KMS-11 (cell line): Measurements from ENCODE around the gene ERRFI1.

Experiments
- H2AFZ ChIP-seq: fragments of 200-600 bp; sonication (generic); 2 replicates; pipeline ENCODE4 v1.6.1; 2016; ENCODE audit warnings: antibody characterized with exemption, mixed run types, low read depth
- H3K27ac ChIP-seq: fragments of 200-600 bp; sonication (generic); 2 replicates; pipeline ENCODE4 v1.6.1; 2016; ENCODE audit warnings: mild to moderate bottlenecking, mixed run types
- H3K27me3 ChIP-seq: fragments of 200-600 bp; sonication (generic); 2 replicates; pipeline ENCODE4 v1.6.1; 2017; ENCODE audit warnings: mild to moderate bottlenecking, low read depth, mixed run types, moderate library complexity; ENCODE audit not compliant: insufficient read depth
- H3K36me3 ChIP-seq: fragments of 200-600 bp; sonication (generic); 2 replicates; pipeline ENCODE4 v1.6.1; 2017; ENCODE audit warnings: mild to moderate bottlenecking, mixed run types; ENCODE audit not compliant: insufficient read depth
- H3K4me1 ChIP-seq: fragments of 200-600 bp; sonication (generic); 2 replicates; pipeline ENCODE4 v1.6.1; 2016; ENCODE audit warnings: mild to moderate bottlenecking, low read depth, mixed run types; ENCODE audit not compliant: poor library complexity, severe bottlenecking
- H3K4me2 ChIP-seq: fragments of 200-600 bp; sonication (generic); 2 replicates; pipeline ENCODE4 v1.7.0; 2016; ENCODE audit warnings: mild to moderate bottlenecking, mixed run types
- H3K4me3 ChIP-seq: fragments of 200-600 bp; sonication (generic); IDR thresholded peaks from 2 replicates; pipeline ENCODE4 v1.6.1; 2017; ENCODE audit warnings: low read depth, low read length, mixed read lengths; ENCODE audit not compliant: insufficient read depth
- H3K79me2 ChIP-seq: fragments of 200-600 bp; sonication (generic); 2 replicates; pipeline ENCODE4 v1.6.1; 2016; ENCODE audit warnings: low read depth, mixed run types; ENCODE audit not compliant: insufficient read depth
- H3K9ac ChIP-seq: fragments of 200-600 bp; sonication (generic); 2 replicates; pipeline ENCODE4 v1.6.1; 2016; ENCODE audit warnings: mild to moderate bottlenecking, mixed run types
- H4K20me1 ChIP-seq: fragments of 200-600 bp; sonication (generic); 2 replicates; pipeline ENCODE4 v1.6.1; 2016; ENCODE audit warnings: mild to moderate bottlenecking, mixed run types; ENCODE audit not compliant: insufficient read depth
- TF ChIP-seq, protein P1 (sequence below): fragments of 200-600 bp; sonication (generic); conservative IDR thresholded peaks from 2 replicates; pipeline ENCODE4 v1.6.1; 2017; ENCODE audit warnings: low read depth, mild to moderate bottlenecking, antibody characterized with exemption, low read length, moderate library complexity, mixed read lengths

The ERRFI1 gene

DNA sequence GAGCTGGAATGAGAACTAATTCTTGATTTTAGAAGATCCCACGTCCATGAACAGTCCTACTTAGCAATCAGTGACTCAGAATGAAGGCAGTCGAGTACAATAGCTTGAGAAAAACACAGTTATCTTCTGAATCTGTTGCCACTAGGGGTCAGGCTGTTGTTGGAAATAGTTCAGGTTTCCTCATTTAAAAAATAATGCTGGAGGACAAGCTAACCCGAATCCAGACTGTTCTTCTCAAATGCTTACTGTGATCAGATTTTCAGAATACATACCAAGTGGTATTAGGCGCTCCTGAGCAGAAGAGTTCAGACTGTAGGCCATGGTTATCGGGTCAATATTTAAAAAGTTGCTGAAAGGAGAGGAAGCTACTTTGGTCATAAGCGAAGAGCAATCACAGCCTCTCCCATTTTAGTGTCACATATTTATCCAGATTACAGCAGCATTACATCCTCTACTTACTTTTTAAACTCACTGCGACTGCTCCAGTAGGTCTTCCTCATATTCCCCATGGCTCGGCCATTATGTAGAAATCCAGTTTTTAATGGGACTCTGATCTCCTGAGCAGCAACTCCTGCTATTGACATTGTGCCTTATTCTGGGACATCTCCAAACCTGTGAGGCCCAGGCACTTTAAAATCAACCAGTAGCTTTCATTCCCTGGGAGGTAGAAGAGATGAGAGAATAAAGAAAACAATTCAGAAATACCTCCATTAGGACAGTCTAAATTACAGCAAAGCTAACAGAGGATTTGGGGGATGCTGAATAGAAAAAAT lies 10.9 kb downstream of the ERRFI1 start:
- no peak overlapping the region for H2AFZ ChIP-seq
- no peaks in the 10 kb centered on the region for H3K36me3 ChIP-seq
- TF ChIP-seq, protein P1, sequence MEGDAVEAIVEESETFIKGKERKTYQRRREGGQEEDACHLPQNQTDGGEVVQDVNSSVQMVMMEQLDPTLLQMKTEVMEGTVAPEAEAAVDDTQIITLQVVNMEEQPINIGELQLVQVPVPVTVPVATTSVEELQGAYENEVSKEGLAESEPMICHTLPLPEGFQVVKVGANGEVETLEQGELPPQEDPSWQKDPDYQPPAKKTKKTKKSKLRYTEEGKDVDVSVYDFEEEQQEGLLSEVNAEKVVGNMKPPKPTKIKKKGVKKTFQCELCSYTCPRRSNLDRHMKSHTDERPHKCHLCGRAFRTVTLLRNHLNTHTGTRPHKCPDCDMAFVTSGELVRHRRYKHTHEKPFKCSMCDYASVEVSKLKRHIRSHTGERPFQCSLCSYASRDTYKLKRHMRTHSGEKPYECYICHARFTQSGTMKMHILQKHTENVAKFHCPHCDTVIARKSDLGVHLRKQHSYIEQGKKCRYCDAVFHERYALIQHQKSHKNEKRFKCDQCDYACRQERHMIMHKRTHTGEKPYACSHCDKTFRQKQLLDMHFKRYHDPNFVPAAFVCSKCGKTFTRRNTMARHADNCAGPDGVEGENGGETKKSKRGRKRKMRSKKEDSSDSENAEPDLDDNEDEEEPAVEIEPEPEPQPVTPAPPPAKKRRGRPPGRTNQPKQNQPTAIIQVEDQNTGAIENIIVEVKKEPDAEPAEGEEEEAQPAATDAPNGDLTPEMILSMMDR = peak; percentile 75
- H3K4me2 ChIP-seq = no peak overlapping the region
- no peaks in the 10 kb centered on the region for H3K79me2 ChIP-seq
- no peak overlapping the region for H3K4me3 ChIP-seq
- no peak overlapping the region for H3K27ac ChIP-seq
- H4K20me1 ChIP-seq = no peaks in the 10 kb centered on the region
- peaks cover 3% of the 10 kb centered on the region for H3K4me1 ChIP-seq
- no peaks in the 10 kb centered on the region for H3K27me3 ChIP-seq
- no peak overlapping the region for H3K9ac ChIP-seq

DNA sequence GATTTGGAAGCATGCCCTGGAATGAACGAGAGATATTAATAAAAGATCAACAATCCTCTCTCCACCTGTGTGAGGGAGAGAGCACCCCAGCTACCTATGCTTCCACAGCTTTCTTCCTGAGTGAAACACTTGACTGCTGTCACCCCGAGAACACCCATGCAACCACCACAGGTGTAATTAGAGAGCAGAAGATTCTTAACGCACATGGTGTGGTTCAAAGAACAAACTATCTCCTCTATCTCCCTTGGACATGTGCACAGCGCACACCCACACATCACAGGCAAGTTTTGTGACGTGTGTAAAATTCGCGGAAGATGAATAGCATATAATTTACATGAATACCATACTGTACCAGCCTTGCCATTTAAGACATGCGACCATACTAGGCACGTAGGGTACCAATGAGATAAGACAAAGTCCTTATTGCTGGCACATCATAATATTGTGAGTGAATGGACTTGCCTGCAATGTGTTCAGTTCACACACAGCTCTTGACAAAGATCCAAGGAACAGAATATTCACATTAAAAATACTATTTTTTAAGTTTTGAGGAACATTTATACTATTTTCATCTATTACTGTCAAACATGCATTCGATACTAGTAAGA lies 11.6 kb downstream of the ERRFI1 start:
- H3K4me3 ChIP-seq = no peak overlapping the region
- H3K36me3 ChIP-seq = no peaks in the 10 kb centered on the region

DNA sequence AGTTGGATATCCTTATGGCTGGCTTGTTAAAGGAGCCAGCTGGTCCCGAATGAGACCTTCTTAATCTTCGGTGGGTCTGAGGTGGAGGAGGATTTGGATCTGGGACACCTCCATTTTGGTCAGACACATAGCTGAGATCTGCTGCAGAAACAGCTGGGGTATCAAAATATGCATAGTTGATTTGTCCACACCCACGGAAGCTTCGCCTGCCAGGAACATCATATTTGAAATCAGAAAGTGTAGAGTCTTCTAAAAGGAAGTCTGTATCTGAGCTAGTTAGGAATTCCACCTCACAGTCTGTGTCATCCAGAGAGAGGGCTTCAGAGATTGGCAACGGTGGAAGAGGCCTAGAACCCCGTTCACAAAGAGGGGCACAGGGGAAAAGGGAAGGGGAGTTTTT lies 12.3 kb downstream of the ERRFI1 start:
- H3K4me1 ChIP-seq = peaks cover 3% of the 10 kb centered on the region

More for the DNA sequence above, 11.6 kb downstream of the ERRFI1 start:
- H3K27me3 ChIP-seq = no peaks in the 10 kb centered on the region
- H3K27ac ChIP-seq = no peak overlapping the region
- H3K4me1 ChIP-seq = peaks cover 3% of the 10 kb centered on the region
- H3K4me2 ChIP-seq = no peak overlapping the region
- no peak overlapping the region for H2AFZ ChIP-seq
- H3K79me2 ChIP-seq = no peaks in the 10 kb centered on the region
- H4K20me1 ChIP-seq = no peaks in the 10 kb centered on the region
- H3K9ac ChIP-seq = no peak overlapping the region
- TF ChIP-seq, protein P1 = no peak

DNA sequence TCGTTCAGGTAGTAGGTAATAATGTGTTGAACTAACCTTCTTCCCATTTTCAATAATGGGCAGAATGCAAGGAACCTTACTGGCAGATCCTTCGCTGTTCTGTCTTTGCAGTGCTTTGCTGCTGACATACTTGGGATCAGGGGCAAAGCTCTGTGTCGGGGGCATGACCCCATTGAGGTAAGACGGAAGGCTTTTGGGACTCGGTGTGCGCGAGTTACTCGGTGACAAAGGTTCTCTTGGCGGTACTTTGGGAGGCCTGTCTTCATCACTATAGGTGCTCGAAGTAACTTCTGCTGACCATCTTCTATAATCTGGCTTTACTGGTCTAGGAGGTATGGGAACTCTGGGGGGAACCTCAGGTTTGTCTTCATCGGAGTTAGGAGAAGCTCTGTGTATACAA lies 12.7 kb downstream of the ERRFI1 start:
- Histone ChIP-seq H3K4me3 (no peak overlapping the region), H3K27me3 (no peaks in the 10 kb centered on the region), H3K9ac (no peak overlapping the region), H3K4me2 (no peak overlapping the region), H3K79me2 (no peaks in the 10 kb centered on the region), H4K20me1 (no peaks in the 10 kb centered on the region), H3K4me1 (peaks cover 3% of the 10 kb centered on the region), H3K36me3 (no peaks in the 10 kb centered on the region), H2AFZ (no peak overlapping the region), H3K27ac (no peak overlapping the region)
- TF ChIP-seq, protein P1 = no peak

More for the DNA sequence above, 12.3 kb downstream of the ERRFI1 start:
- no peak overlapping the region for H3K4me3 ChIP-seq
- H4K20me1 ChIP-seq = no peaks in the 10 kb centered on the region
- TF ChIP-seq, protein P1 = no peak
- no peaks in the 10 kb centered on the region for H3K36me3 ChIP-seq
- no peaks in the 10 kb centered on the region for H3K27me3 ChIP-seq
- no peak overlapping the region for H3K27ac ChIP-seq
- H2AFZ ChIP-seq = no peak overlapping the region
- no peaks in the 10 kb centered on the region for H3K79me2 ChIP-seq
- no peak overlapping the region for H3K4me2 ChIP-seq
- H3K9ac ChIP-seq = no peak overlapping the region
